Embryonic facial prominence (tissue), 1 donor: ENCODE results near the gene ATL3.
"Not testable (repeated sequence)": the region's sequence is repeated elsewhere in the genome, so short reads cannot be mapped to it uniquely, and the experiment has no call there.

Experiments
- DNase-seq: peaks from one replicate; pipeline ENCODE4 v3.0.0-alpha.2; 2016; ENCODE audit errors: extremely low spot score

Gene ATL3

GRCh38 chr11:63589000-63589399, 82.2 kb downstream of the ATL3 start:
- DNase-seq, result no peak

- DNase-seq, result no peak
These were observed 84.6 kb downstream of the ATL3 start for GRCh38 chr11:63586451-63587166.

- DNase-seq, result no peak
These were observed 87.9 kb downstream of the ATL3 start for GRCh38 chr11:63583357-63583677.

- DNase-seq, result not testable (repeated sequence)
These were observed 90.0 kb downstream of the ATL3 start for GRCh38 chr11:63581224-63581623.

GRCh38 chr11:63578882-63579281, 92.3 kb downstream of the ATL3 start:
- not testable (repeated sequence) for DNase-seq

GRCh38 chr11:63574856-63575602, 96.1 kb downstream of the ATL3 start:
- DNase-seq, result no peak
